GM10266 (cell line): ENCODE results near the gene BGN.

Experiments
- DNase-seq: peaks from one replicate; pipeline ENCODE4 v3.0.0; 2012; ENCODE audit errors: extremely low spot score
- TF ChIP-seq, protein P1 (sequence below): IDR thresholded peaks from 2 replicates; pipeline ENCODE4 v1.5.1; 2012; ENCODE audit warnings: mild to moderate bottlenecking, low read depth; ENCODE audit not compliant: control insufficient read depth, insufficient read depth; ENCODE audit errors: missing control alignments

BGN gene

DNA sequence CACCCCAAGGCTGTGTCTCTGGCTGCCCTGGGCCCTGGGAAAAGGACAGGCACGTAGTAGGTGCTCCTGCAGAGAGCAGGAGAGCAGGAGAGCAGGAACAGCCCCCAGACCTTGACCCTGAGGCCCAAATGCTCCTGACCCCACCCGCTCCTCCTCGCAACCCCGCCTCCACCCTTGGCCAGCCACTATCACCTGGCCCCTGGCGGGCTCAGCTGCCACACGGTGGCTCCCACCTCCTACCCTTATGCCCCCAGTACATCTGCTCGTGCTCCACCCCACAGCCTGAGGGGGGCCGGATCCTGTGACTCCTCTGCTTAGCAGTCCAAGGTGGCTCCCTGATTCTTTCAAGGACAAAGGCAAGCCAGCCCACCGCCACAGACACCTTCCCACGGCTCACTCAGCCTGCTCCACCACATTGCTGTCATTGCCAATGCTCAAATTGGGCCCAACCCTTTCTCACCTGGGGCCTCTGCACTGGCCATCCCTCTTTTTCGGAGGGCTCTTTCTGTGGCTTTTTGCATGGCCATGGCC is 19.0 kb upstream of the BGN start:
- no peak for DNase-seq
- TF ChIP-seq, protein P1, sequence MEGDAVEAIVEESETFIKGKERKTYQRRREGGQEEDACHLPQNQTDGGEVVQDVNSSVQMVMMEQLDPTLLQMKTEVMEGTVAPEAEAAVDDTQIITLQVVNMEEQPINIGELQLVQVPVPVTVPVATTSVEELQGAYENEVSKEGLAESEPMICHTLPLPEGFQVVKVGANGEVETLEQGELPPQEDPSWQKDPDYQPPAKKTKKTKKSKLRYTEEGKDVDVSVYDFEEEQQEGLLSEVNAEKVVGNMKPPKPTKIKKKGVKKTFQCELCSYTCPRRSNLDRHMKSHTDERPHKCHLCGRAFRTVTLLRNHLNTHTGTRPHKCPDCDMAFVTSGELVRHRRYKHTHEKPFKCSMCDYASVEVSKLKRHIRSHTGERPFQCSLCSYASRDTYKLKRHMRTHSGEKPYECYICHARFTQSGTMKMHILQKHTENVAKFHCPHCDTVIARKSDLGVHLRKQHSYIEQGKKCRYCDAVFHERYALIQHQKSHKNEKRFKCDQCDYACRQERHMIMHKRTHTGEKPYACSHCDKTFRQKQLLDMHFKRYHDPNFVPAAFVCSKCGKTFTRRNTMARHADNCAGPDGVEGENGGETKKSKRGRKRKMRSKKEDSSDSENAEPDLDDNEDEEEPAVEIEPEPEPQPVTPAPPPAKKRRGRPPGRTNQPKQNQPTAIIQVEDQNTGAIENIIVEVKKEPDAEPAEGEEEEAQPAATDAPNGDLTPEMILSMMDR: no peak

DNA sequence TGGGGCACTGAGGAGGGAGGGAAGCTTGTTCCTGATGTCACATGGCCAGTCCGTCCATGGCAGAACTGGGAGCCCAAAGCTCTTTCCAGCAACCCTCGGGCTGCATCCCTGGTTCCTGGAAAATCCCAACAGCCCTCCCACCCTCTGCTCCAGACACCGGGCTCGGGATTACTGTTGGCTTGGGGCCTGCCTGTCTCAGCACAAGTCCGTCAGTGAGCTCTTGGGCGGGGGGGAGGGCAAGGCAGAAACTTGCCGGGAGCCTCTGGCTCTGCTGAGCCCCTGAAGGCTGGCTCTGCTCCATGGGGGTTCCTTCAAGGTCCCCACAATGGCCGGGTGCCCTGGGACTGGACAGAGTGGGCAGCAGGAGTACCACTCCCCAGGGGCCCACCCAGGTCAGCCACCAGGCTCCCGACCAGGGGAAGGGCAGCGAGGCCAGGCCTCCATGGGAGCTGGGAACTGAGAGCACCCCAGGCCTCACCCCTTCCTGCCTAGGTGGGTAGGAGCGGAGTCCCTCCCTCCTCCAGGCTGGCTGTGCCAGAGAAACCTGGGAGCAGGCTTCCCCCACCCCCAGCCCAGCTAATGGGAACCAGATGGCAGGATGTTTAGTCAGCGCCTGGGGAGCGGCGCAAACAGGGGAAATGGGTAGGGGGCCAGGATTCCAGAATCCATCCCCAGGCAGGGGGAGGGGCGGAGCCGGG is 18.0 kb upstream of the BGN start:
- TF ChIP-seq, protein P1: no peak
- no peak for DNase-seq

DNA sequence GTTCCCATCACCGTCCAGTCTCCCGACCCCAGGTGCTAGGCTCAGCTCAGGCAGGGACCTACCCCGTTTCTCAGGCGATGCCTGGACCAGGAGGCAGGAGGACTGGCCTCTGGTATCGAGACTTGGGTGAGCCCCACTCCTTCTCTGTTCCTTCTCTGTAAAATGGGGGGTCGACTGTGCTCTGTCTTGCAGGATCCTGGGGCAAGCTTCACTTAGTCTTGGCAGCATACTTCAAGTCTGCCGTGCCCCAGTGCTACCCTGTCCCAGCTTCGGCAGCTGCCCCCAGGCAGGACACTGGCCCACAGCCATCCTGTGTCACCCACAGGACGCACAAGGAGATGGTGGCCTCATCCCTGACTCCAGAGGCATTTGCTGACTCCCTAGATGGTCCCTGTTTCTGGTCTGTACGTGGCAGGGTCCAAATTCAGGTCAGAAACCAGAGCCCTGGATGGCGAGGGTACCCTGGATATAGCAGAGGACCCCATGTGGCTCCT is 17.4 kb upstream of the BGN start:
- TF ChIP-seq, protein P1: no peak
- no peak for DNase-seq

DNA sequence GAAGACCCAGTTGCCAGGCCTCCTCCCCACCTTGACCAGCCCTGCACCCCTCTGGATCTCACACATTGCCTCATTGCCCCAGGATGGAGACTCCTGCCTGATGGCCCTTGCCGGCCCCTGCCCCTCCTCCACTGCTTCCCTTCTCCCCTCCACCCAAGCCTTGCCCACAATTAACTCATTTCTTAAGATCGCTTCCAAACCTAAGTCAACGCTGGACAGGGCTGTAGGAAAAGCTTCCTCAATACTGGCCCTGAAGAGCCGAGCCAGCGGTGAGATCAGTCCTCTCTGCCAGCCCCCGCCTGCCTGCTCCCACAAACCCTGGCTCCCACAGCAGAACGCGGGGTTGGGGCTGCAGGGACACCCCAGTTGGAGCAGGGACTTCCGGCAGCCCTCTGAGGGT is 16.9 kb upstream of the BGN start:
- TF ChIP-seq, protein P1: no peak
- no peak for DNase-seq

DNA sequence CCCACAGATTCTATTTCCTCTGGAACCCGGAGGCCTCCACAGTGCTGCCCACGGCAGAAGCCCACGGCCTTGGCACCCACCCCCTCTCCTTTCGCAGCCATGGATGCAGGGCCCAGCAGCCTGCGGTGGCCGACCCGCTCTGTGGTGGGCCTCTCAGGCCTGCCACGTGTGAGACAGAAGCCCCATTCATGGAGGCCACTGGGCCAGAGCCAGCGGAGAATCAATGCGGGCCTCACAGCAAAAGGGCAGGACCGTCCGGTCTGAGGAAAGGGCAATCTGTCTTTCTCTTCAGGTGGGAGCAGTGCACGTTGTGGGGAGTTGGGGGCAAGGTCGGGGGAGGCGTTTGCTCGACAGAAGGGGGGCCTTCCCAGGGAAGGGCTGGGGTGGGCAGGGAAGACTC is 16.0 kb upstream of the BGN start:
- TF ChIP-seq, protein P1: no peak
- no peak for DNase-seq

DNA sequence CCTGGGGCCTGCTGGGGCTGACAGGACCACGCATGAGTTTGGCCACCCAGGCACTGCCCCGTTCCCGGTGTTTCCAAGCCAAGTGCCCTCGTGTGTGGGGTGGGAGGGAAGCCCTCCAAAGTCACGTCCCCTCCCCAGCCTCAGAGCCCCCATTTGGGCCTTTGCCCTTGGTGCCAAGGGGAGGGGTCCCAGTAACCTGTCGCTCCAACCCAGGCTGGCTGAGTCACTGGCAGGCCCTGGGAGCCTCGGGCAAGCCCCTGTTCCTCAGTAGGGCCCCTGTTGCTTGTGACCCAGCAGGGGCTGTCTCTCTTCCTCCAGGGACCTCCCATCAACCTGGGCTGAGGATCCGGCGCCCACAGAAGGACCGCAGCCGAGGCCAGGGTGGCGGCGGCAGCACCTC is 13.7 kb upstream of the BGN start:
- TF ChIP-seq, protein P1: no peak
- DNase-seq: no peak

DNA sequence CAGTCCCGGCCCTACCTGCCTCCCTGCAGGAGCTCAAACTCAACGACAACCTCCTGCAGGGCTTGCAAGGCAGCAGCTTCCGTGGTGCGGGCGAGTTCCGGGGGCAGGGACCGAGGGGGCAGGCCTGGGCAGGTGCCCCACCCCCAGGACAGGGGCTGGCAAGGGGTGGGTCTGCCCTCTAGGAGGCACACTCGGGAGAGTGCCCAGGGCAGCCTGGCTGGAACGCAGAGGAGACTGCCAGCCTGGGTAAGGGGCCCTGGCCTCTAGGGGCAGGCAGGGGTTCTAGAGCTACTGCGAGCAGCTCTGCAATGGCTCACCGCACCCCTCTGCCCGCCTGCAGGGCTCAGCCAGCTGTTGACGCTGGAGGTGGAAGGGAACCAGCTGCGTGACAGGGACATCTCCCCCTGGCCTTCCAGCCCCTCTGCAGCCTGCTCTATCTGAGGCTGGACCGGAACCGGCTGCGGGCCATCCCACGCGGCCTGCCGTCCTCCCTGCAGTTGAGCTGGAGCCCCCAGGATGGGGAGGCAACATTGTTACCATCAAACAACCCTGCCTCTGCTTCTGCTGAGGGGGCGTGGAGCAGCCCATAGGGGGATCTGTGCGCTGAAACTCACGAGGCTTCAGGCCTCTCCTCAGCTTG is 12.3 kb upstream of the BGN start:
- TF ChIP-seq, protein P1: no peak
- DNase-seq: no peak
